Heart left ventricle (tissue), 13 donors: ENCODE data around the gene PHLPP2.

Experiments used
- POLR2A ChIP-seq, 2 donors: fragments of 450-650 bp; IDR thresholded peaks; one replicate each; pipeline ENCODE4 v1.6.1; 2017; ENCODE audit warnings: antibody characterized with exemption in 2 of 2, mild to moderate bottlenecking in 2 of 2, moderate library complexity in 2 of 2
- TF ChIP-seq, protein P1 (sequence below), 12 donors: fragments of 200-600 bp; sonication (generic) in 4 of 12; IDR thresholded peaks; one replicate each; pipeline versions ENCODE4 v1.5.0 to v1.8.0; 2018 to 2022; ENCODE audit warnings: antibody characterized with exemption in 12 of 12, mild to moderate bottlenecking in 5 of 12
- donor health status: ischemic (EF 13 %, LVEDD 7.1; RV severe dilation, severe dysfunction).
- donor health status: DM: no; HTN: yes; CAD: no.
- donor health status: DM: no; HTN: no; CAD: no.
- donor health status: ischemic (EF 25% LVEDD 6.9; RV normal size, moderate dysfunction).
- donor health status: ischemic (EF 25% LVEDD 5.7; RV mildly dilated, moderate dysfunction).
- donor health status: ischemic (EF 35%, LVEDD 5.7; RV mildly dilated, moderate dysfunction).
- donor health status: nonischemic (EF 11% LVEDD 7.7; RV severe dilation, severe dysfunction).
- donor health status: DM: yes; HTN: yes; CAD: no.
- donor health status: PGD.
- donor health status: ischemic (EF 29% LVEDD 5.4; RV normal size, mild dysfunction).
- donor health status: nonischemic (EF 23%, LVEDD 6.1; RV moderate dilation, normal function).

DNA sequence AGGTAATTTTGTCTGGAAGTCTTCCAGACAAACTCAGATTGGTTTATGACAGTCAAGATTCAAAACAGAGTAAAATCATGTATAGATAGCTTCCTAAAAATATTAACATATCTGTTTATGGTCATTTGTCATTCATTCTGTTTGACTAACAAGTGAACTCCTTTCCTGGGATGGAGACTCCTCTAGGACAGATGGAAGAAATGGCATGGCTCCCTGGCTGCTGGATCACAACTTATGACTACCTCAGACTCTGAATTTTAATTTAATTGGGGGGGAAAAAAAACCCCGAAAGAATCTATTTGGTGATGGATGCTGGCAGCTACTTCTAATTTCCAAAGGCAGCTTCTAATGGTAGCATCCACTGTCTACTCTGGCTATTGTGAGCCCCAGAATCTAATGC lies 34.6 kb downstream of the PHLPP2 start:
- TF ChIP-seq POLR2A (IDR thresholded peaks at IDR 0.05), result no peak
- TF ChIP-seq, protein P1, sequence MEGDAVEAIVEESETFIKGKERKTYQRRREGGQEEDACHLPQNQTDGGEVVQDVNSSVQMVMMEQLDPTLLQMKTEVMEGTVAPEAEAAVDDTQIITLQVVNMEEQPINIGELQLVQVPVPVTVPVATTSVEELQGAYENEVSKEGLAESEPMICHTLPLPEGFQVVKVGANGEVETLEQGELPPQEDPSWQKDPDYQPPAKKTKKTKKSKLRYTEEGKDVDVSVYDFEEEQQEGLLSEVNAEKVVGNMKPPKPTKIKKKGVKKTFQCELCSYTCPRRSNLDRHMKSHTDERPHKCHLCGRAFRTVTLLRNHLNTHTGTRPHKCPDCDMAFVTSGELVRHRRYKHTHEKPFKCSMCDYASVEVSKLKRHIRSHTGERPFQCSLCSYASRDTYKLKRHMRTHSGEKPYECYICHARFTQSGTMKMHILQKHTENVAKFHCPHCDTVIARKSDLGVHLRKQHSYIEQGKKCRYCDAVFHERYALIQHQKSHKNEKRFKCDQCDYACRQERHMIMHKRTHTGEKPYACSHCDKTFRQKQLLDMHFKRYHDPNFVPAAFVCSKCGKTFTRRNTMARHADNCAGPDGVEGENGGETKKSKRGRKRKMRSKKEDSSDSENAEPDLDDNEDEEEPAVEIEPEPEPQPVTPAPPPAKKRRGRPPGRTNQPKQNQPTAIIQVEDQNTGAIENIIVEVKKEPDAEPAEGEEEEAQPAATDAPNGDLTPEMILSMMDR (IDR thresholded peaks at IDR 0.05), result no peak
